ENCODE results near the gene SP2.

SP2 gene

DNA sequence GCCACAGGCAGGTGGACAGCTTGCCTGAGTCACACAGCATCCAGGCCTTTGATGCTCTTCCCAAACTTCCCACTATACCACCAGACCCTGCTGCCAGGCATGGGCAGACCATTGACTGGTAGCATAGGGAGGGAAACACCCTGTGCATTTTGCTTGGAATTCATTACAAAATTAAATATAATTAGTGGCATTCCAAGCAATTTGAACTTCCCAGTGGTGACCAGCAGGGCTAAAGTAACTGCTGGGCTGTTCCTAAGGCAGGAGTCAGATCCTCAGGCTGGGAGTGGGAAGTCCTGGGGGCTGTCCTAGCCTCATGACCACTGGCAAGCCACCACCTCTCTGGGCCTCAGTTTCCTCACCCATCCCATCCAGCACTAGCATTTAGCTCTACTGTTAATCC lies 57.9 kb downstream of the SP2 start:
- no peak for DNase-seq

DNA sequence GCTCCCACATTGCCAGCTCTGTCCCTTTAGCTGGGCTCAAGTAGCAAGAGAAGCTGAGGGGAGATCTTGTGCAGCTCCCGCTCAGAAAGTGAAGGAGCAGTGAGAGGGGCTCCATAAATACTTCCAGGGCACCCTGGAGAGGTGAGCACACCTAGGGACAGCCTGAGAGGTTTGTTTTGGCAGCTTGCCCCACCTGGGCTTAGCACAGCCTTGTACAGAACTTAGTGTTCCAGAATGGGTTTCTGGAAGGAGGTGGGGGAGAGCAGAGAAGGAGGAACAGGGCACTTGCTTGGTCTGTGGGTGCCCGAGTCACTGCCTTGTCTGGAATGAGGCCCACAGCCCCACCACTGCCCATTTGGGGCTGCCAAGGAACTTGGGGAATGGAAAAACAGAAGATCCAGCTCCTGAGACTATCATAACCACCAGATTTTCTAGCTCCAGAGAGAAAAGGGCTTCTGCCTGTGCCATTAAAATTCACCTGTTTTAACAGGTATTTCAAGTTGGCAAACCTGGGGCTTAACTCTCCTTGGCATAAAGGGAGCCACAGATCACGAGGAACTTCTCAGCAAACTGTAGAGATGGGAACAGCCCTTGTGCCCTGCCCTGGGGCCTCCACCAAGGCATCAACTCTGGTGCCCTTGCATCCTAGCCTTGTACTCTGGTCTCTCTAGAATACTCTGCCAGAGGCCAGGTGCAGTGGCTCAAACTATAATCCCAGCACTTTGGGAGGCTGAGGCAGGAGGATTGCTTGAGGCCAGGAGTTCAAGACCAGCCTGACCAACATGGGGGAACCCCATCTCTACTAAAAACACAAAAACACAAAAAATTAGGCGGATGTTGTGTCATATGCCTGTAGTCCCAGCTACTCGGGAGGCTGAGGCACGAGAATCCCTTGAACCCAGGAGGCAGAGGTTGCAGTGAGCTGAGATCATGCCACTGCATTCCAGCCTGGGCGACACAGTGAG lies 59.7 kb downstream of the SP2 start:
- peak; percentile 39 for DNase-seq

DNA sequence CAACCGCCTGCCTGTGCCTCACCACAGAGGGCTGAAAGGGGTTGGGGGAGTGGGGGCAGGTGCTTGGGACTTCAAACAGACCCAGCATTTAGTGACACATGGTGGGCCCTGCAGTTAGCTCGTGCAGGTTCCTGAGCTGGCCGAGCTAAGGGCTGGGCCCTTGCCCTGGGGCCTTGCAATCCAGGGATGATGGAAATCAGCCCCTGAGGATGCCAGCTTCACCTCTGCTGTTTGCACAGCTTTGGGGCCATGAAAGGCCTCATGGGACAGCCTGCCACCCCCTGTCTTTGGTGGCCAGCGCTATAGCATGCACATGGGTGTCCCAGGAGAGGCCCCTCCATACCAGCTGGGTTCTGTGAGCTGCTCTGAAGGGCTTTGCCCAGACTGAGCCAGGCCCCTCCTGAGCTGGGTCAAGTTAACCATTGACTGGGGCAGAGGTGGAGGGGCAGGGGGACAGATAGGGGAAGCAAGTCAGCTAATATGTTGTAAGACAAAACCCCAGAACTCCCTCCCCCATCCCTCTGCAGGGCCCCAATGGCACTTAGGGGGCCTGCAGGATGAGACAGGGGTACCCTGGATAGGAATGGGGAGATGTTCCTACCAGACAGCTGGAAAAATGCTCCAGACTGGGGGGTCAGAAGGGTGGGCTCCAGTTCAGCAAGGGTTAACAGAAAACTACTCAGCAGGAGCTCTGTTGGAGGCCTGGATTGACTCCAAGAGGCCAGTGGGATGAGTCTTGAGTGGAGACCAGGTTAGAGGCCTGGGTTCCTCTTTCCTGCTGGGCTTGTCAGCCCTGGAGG lies 61.0 kb downstream of the SP2 start:
- peak; percentile 21 for DNase-seq

DNA sequence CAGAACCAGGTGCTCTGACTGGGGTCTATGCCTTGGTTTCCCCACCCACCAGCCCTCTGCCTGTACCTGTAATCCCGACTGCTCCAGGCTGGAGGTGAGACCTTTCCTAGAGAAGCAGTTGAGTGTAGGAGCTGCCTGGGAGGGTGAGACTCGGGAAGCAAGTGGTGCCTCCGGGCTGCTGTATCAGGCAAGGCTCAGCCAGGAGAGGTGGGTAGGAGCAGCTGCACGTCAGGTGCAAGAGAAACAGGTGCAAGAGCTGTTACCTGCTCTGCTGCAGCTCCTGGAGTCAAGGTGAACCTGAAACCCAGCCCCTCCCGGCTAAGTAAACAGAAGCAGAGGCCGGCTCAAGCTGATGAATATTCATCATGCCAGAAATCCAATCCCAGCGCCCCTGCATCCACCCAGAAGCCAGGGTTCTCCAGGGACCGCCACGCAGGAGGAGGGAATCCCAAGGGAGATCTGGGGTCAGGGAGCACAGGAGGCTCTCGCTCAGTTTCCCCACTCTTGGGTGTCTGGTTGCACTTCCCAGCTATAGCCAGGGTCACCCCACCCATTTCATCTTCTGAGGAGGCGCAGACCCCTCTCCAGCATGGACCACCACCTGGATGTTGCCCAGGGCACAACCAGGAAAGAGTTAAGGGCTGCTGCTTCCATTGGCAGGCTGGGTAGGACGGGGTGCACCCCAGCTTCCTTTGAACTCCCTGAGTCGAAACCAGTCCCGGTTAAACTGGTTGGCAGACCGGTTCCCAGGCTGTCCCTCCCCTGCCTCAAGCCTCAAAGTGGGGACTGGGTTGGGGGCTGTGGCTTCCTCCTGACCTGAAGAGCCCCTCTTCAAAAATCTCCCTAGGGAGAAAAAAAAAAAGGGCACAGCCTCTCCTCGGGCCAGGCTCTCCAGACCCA lies 61.8 kb downstream of the SP2 start, which contains the start of gene PRR15L:
TSS of gene PRR15L (minus strand) at position 293 of the 900 bp plus-strand sequence. CDS start 4,649 bp downstream, outside the sequence.
- DNase-seq: peak; percentile 94

DNA sequence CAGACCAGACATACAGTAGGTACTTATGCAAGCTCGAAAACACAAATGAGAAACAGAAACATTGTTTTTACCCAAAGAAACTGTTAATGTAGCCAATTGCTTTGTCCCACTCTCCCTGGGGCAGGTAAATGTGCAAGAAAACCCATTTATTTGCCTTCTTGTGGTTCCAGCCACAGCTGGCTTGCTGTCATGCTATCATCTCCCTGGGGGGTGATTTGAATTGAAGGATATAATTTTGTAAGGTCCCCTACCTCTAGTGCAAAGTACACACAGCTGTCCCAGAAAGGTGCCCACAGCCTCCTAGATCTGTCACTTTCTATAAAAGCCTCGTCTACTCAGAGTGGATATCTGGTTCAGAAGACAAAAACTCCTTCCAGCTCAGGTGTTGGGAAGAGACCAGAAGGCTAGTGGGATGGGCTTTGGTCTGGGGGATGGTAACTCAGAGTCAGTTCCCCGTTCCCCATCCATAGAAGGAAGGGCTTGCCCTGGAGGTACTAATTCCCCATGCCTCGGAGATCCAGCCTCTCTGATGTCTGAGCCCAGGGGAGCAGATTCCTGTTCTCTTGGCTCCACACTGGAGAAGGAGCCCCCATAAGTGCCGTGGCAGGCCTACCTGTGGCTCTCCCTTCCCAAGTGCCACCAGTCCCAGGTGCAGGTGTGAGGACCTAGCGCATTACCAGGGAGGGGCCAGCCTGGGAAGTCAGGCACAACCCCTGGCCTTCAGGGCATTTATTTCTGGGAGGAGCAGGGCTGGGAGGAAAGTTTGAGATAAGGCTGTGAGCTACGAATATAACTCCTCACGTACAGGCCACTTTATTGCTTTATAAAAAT lies 64.0 kb downstream of the SP2 start:
- DNase-seq: peak; percentile 89

DNA sequence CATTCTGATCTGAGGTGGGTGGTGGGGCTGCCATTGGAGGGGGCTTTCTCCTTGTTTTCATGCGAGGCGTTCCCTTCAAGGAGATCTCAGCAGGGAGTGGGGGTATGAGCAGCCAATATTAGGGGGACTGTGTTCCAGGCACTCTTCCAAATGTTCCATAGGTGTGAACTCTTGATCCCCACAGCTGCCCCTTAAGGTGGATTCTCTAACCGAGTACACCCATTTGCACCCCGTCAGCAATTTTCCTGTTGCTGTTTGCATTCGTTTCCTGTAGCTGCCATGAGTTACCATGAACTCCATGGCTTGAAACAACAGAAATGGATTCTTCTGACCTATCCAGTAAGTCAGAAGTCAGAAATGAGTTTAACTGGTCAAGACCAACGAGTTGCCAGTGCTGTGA lies 65.4 kb downstream of the SP2 start:
- no peak for DNase-seq

DNA sequence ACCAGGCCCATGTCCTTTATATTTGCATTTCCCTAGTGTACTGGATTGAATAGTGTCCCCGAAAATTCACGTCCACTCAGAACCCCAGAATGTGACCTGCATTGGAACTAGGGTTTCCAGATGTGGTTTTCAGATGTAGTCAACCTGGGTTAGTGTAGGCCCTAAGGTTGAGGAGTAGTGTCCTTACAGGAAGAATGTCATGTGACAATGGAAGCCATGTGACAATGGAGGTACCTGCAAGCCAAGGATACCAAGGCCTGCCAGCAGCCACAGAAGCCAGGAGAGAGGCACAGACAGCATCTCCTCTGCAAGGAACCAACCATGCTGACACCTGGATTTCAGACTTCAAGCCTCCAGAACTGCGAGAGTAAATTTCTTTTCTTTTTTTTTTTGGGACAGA lies 66.9 kb downstream of the SP2 start:
- no peak for DNase-seq

DNA sequence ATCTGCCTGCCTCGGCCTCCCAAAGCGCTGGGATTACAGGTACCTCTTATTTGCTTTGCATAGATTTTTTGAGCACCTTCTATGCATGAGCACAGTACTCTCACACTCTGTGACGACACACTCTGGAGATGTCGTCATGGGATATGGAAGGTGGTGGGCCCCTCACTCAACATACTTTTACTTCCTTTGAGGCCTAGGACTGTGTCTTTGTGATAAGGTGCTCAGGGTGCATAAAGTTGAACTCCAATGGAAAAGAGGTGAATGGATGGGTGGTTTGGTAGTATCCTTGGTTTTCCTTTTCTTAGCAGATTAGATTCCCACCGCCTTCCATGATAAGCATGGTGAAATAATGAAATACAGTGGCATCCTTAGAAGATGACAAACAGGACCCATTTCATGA lies 68.8 kb downstream of the SP2 start:
- DNase-seq: no peak

DNA sequence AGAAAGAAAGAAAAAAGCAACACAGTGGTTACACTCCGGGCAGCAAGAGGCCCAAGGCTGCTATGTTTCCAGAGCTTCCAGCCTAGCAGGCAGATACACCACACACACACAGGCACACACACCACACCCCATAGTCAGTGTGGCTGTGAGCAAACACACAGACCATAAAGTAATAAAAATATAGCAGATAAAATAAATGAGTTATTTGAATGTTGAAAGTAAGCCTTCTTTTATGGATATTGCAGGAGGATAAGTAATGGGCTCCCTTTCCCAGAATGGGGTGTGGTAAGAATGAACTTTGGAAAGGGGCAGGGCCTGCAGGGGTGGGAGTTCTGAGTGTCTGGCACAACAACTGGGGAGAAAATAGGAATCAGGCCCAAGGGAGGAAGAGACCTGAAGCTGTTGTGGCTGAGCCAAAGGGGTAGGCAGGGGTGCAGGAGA lies 70.1 kb downstream of the SP2 start:
- DNase-seq: no peak

DNA sequence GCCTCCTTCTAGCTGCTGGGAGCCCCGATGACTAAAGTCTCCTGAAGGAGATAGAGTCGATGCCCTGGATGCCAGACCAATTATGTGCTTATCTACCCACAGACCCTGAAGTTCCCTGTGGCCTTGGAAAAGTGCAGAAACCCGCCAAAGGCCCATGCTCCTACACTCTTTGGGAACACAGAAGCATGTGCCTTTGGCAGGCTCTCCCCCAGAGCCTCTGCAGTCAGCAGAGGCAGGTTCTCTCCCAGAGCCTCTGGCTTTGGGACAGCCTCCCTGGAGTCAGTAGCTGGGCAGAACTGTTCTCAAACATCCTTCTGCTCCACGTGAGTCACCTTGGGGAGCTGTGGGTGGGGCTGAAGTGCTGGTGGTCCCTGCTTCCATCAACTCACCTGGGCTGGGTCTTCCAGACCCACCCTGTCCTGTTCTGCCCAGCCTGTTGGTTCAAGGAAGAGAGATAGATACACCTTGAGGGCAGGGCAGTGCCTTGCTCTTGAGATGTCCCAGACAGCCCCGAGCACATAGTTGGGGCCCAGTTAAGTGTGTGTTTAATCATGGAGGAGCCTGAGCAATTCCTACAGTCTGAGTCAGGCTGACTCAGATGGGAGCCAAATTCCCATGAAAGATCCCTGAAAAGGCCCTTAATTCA lies 71.7 kb downstream of the SP2 start:
- no peak for DNase-seq

DNA sequence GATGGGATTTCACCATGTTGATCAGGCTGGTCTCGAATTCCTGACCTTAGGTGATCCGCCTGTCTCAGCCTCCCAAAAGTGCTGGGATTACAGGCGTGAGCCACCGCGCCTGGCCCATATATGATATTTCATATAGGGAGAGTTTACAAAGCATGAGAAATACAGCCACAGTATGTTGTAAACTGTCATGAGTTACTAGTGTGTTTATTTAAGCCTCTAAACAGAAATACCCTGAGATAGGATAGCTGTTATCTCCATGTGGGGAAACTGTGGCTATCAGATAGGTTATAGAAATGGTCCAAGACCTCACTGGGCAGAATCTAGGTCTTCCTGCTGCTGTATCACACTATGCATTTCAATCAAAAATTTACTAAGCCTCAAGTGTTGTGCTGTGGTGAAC lies 72.8 kb downstream of the SP2 start:
- DNase-seq: no peak

DNA sequence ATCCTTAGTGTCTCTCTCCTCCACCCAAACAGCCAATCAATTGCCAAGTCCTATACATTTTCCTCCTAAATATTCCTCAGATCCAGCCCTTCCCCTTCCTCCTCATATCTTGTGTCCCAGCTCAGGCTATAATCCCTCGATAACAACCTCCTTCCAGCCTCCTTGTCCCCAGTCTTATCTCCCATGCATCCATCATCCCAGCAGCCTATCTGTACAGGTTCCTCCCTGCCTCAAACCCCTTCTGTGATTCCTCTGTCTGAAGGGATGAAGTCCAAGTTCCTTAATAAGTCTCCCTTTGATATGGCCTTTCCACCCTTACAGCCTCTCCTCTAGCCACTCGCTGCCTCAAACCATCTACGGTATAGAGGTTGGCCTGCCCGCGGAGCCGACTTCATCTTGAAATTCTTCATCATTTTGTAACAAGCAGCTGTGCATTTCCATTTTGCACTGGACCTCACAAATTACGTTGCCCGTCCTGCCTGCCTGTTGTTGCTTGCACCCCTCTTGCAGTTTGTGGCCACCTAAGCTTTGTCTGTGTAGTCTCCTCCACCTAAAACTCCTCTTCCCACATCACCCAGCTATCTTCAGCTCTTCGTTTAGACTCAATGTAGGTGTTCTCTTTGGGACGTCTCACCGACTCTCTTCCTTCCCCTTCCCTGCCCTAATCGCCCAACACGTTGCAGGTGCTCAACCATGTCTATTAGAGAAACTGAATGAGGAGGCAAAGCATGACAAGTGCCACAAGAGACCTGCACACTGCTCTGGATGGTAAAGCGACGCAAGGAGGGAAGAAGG lies 74.1 kb downstream of the SP2 start:
- no peak for DNase-seq

DNA sequence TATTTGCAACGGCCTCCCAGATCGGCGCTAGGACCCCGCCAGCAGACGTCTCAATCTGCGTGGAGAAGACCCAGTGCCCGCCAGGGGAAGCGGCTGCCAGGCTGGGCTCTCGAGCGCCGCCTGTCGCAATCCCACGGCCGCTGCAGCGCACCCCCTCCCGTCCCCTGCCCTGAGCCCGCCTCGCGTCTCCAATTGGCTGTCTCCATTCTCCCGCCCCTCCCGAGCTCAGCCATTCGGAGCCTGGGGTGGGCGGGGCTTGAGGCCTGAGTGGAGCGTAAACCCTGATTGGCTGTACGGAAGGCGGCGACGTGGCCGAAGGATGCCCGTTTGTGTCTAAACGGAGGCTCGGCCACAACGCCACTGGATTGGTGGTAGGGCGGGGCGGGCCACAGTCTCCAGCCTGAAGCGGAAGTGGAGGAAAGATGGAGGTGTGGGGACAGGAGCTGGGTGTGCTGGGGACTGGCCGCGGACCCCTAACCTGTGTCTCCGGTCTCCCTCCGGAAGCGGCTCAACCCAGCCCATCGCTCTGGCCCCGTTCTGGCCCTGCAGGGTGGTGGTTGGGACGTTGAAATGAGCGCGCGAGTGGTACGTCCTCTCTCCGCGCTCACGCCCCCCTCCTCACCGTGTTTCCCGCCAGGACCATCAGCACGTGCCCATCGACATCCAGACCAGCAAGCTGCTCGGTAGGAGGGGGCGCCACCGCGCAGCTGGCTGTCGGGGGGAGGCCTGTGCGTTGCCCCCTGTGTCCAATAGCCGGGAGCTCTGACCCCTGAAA lies 74.9 kb downstream of the SP2 start, which contains the start of gene CDK5RAP3:
TSS of gene CDK5RAP3 (plus strand) at position 389 of the 775 bp plus-strand sequence. CDS start at position 423, 34 bp downstream.
- DNase-seq: peak; percentile 100

DNA sequence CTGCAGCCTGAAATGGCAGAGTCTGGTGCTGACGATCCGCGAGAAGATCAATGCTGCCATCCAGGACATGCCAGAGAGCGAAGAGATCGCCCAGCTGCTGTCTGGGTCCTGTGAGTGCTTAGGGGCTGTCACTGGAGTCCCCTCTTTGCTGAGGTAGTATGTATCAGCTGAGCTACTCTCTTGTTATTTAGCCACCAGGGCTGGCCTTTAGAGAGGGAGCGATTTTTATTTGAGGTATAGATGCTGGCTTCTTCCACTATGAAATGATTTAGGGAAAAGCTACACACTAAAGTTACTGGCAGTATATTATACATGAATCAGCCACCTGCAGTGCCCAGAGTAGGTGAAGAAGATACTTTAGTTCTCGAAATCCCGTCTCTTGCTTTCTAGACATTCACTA lies 77.5 kb downstream of the SP2 start:
- no peak for DNase-seq

DNA sequence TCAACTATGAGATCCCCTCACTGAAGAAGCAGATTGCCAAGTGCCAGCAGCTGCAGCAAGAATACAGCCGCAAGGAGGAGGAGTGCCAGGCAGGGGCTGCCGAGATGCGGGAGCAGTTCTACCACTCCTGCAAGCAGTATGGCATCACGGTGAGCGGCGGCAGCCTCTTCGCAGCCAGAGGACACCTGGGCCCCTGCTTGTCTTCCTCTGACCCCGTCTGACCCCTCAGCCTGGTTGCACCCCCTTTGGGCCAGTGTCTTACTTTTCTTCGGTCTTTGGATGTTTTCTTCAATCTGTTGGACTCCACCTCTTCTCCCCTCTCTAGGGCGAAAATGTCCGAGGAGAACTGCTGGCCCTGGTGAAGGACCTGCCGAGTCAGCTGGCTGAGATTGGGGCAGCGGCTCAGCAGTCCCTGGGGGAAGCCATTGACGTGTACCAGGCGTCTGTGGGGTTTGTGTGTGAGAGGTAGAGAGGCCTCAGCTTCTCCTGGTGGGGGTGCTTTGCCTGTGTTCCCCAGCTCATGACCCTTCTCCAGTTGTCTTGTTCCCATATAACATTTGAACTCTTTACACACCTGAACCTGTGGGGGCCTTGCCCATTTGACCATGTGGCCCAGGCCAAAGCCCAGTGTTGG lies 79.3 kb downstream of the SP2 start:
- DNase-seq: no peak

DNA sequence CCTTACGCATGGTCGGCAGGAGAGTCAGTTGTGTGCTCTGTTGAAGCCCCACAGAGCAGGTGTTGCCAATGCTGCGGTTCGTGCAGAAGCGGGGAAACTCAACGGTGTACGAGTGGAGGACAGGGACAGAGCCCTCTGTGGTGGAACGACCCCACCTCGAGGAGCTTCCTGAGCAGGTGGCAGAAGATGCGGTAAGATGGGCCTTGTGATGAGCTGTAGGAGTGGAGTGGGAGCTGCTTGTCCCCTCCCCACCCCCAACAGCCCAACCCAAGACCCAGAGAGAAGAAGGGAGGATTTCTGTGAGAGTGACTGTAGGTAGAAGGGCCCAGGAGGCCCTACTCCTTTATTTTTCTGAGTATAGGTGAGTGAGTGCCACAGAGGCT lies 79.8 kb downstream of the SP2 start:
- DNase-seq: no peak

DNA sequence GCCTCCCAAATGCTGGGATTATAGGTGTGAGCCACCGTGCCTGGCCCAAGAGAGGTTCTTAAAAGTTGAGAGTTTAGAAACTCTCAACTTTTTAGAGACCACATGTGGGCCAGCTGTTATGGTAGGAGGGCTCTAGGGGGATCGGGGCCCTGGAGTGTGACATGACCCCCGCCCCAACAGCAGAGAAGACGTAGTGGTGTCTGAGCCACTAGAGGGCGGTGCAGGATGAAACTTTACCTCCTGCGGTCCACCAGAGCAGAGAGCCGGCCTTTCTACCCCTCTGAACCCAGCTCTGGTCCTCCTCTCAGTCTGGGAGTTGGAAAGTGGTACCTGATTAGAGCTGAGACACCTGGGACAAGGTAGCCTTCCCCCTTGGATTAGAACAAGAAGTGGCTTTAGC lies 82.3 kb downstream of the SP2 start:
- peak; percentile 87 for DNase-seq
